K562 (cell line): ENCODE results near the gene TLX2. TPM values are rescaled to one million over a fixed set of nuclear protein-coding genes. Genes with fewer than 3 reads are reported as not detected.

Experiments used
- ATF7 ChIP-seq: fragments of 450-650 bp; IDR thresholded peaks from 2 replicates; pipeline ENCODE4 v1.7.1; 2014; ENCODE audit warnings: mild to moderate bottlenecking, moderate library complexity
- HMGN3 ChIP-seq: IDR thresholded peaks from 2 replicates; pipeline ENCODE4 v1.6.1; 2011; ENCODE audit warnings: borderline replicate concordance, low read depth, mild to moderate bottlenecking, mixed read lengths, low read length; ENCODE audit not compliant: insufficient read length; ENCODE audit errors: extremely low read depth
- HSF4 ChIP-seq: fragments of 250-450 bp; sonication (Bioruptor Pico); IDR thresholded peaks from 2 replicates; pipeline ENCODE4 v2.1.2; 2022; ENCODE audit warnings: mild to moderate bottlenecking, moderate library complexity, borderline replicate concordance
- NR4A1 ChIP-seq, 2 experiments: fragments of 250-450 bp in 1 of 2; fragments of 450-650 bp in 1 of 2; sonication (Bioruptor Pico) in 1 of 2; IDR thresholded peaks; 2 replicates each; pipeline versions ENCODE4 v1.4.0 to v1.6.1; 2016 to 2020; ENCODE audit warnings: mild to moderate bottlenecking in 2 of 2, missing compliant biosample characterization in 1 of 2, missing genetic modification characterization in 1 of 2, moderate library complexity in 1 of 2
- SRSF3 ChIP-seq: fragments of 200-400 bp; formaldehyde crosslinking; IDR thresholded peaks from 2 replicates; pipeline ENCODE4 v1.6.1; 2016; ENCODE audit warnings: mild to moderate bottlenecking, low read length, moderate library complexity; ENCODE audit not compliant: insufficient read depth
- ZNF232 ChIP-seq: sonication (generic); formaldehyde crosslinking; IDR thresholded peaks from 2 replicates; pipeline ENCODE4 v1.8.0; 2022; ENCODE audit warnings: mild to moderate bottlenecking, missing genetic modification reagents
- polyA plus RNA-seq, 8 experiments: library from polyadenylated mRNA; depleted of rRNA in 4 of 8; stranded (reverse) in 5 of 8; unstranded in 3 of 8; fragments of >200 nt; fragmentation: Nextera tagmentation in 2 of 8; fragmentation: Illumina TruSeq in 1 of 8; extraction: Ambion mirVana in 2 of 8; extraction: Trizol in 1 of 8; gene quantifications; 2 replicates each; pipeline versions ENCODE4 v1.2.1 to v1.2.3, GENCODE V29; 2011 to 2014; ENCODE audit warnings: inconsistent platforms in 1 of 8, missing spikeins in 1 of 8
- total RNA-seq, 7 experiments: library from RNA; depleted of rRNA in 6 of 7; stranded (reverse); fragments of >200 nt in 6 of 7; fragmentation: Illumina TruSeq in 2 of 7; extraction: Trizol in 2 of 7; gene quantifications; 2 replicates each; pipeline versions ENCODE4 v1.2.1 to v1.2.3, GENCODE V29; 2011 to 2021; ENCODE audit warnings: low replicate concordance in 1 of 7
- TF ChIP-seq, protein P1 (sequence below), 2 experiments: fragments of 150-350 bp in 1 of 2; IDR thresholded peaks; 2 replicates each; pipeline ENCODE4 v1.6.1; 2012 to 2016; ENCODE audit warnings: low read depth in 2 of 2, low read length in 2 of 2, mild to moderate bottlenecking in 1 of 2, moderate library complexity in 1 of 2
- TF ChIP-seq, protein P2 (sequence below): fragments of 450-650 bp; IDR thresholded peaks from 2 replicates; pipeline ENCODE4 v1.6.1; 2017; ENCODE audit warnings: antibody characterized with exemption, mild to moderate bottlenecking
- TF ChIP-seq, protein P3 (sequence below): fragments of 250-450 bp; sonication (Bioruptor Pico); IDR thresholded peaks from 2 replicates; pipeline ENCODE4 v1.4.0; 2020; ENCODE audit warnings: borderline replicate concordance
- TF ChIP-seq, protein P4 (sequence below): sonication (generic); formaldehyde crosslinking; IDR thresholded peaks from 2 replicates; pipeline ENCODE4 v1.8.0; 2023; ENCODE audit warnings: missing genetic modification reagents, mild to moderate bottlenecking, borderline replicate concordance

Gene TLX2
- total and polyA plus RNA-seq, 9 of the 15 experiments (the other 6 are each of a cell fraction or from before 2014, with no cell fraction given) = not detected

DNA sequence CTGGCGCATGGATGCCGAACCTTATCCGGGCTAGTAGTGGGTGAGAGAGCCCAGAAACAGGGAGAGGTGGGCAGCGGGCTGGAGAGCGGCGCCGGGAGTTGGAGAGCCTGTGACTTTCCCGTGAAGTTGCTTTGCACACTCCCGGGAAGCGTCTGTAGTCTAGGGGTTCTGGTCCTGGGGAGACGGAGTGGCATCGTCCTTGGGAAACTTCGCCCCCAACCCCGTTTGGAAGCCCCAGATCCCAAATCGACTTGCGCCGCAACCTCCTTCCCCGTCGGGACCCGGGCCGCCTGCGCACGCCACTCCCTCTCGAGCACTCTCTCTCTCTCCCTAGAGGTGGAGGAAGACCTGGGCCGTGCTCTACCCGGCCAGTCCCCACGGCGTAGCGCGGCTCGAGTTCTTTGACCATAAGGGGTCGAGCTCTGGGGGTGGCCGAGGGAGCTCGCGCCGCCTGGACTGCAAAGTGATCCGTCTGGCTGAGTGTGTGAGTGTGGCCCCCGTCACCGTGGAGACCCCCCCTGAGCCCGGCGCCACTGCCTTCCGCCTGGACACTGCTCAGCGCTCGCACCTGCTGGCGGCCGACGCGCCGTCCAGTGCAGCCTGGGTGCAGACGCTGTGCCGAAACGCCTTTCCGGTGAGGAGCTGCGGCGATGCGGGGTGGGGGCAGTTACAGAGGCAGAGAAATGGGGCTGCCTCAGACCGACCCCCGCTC, 40.7 kb downstream of the TLX2 start (continued):
- TF ChIP-seq HMGN3 (no peak), SRSF3 (no peak), ZNF232 (CRISPR knock-in tag) (no peak), NR4A1 (CRISPR knock-in tag; IDR thresholded peaks at IDR 0.05) (no peak), NR4A1 (tag; IDR thresholded peaks at IDR 0.05) (no peak), HSF4 (CRISPR knock-in tag) (no peak), ATF7 (no peak)
- TF ChIP-seq, protein P1, sequence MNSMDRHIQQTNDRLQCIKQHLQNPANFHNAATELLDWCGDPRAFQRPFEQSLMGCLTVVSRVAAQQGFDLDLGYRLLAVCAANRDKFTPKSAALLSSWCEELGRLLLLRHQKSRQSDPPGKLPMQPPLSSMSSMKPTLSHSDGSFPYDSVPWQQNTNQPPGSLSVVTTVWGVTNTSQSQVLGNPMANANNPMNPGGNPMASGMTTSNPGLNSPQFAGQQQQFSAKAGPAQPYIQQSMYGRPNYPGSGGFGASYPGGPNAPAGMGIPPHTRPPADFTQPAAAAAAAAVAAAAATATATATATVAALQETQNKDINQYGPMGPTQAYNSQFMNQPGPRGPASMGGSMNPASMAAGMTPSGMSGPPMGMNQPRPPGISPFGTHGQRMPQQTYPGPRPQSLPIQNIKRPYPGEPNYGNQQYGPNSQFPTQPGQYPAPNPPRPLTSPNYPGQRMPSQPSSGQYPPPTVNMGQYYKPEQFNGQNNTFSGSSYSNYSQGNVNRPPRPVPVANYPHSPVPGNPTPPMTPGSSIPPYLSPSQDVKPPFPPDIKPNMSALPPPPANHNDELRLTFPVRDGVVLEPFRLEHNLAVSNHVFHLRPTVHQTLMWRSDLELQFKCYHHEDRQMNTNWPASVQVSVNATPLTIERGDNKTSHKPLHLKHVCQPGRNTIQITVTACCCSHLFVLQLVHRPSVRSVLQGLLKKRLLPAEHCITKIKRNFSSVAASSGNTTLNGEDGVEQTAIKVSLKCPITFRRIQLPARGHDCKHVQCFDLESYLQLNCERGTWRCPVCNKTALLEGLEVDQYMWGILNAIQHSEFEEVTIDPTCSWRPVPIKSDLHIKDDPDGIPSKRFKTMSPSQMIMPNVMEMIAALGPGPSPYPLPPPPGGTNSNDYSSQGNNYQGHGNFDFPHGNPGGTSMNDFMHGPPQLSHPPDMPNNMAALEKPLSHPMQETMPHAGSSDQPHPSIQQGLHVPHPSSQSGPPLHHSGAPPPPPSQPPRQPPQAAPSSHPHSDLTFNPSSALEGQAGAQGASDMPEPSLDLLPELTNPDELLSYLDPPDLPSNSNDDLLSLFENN (IDR thresholded peaks at IDR 0.05; ENCODE audit: low read depth in 2 of 2, low read length in 2 of 2) = no peak
- TF ChIP-seq, protein P2, sequence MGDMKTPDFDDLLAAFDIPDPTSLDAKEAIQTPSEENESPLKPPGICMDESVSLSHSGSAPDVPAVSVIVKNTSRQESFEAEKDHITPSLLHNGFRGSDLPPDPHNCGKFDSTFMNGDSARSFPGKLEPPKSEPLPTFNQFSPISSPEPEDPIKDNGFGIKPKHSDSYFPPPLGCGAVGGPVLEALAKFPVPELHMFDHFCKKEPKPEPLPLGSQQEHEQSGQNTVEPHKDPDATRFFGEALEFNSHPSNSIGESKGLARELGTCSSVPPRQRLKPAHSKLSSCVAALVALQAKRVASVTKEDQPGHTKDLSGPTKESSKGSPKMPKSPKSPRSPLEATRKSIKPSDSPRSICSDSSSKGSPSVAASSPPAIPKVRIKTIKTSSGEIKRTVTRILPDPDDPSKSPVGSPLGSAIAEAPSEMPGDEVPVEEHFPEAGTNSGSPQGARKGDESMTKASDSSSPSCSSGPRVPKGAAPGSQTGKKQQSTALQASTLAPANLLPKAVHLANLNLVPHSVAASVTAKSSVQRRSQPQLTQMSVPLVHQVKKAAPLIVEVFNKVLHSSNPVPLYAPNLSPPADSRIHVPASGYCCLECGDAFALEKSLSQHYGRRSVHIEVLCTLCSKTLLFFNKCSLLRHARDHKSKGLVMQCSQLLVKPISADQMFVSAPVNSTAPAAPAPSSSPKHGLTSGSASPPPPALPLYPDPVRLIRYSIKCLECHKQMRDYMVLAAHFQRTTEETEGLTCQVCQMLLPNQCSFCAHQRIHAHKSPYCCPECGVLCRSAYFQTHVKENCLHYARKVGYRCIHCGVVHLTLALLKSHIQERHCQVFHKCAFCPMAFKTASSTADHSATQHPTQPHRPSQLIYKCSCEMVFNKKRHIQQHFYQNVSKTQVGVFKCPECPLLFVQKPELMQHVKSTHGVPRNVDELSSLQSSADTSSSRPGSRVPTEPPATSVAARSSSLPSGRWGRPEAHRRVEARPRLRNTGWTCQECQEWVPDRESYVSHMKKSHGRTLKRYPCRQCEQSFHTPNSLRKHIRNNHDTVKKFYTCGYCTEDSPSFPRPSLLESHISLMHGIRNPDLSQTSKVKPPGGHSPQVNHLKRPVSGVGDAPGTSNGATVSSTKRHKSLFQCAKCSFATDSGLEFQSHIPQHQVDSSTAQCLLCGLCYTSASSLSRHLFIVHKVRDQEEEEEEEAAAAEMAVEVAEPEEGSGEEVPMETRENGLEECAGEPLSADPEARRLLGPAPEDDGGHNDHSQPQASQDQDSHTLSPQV = no peak
- TF ChIP-seq, protein P3, sequence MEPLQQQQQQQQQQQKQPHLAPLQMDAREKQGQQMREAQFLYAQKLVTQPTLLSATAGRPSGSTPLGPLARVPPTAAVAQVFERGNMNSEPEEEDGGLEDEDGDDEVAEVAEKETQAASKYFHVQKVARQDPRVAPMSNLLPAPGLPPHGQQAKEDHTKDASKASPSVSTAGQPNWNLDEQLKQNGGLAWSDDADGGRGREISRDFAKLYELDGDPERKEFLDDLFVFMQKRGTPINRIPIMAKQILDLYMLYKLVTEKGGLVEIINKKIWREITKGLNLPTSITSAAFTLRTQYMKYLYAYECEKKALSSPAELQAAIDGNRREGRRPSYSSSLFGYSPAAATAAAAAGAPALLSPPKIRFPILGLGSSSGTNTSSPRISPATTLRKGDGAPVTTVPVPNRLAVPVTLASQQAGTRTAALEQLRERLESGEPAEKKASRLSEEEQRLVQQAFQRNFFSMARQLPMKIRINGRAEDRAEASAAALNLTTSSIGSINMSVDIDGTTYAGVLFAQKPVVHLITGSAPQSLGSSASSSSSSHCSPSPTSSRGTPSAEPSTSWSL (CRISPR knock-in tag) = no peak
- TF ChIP-seq, protein P4, sequence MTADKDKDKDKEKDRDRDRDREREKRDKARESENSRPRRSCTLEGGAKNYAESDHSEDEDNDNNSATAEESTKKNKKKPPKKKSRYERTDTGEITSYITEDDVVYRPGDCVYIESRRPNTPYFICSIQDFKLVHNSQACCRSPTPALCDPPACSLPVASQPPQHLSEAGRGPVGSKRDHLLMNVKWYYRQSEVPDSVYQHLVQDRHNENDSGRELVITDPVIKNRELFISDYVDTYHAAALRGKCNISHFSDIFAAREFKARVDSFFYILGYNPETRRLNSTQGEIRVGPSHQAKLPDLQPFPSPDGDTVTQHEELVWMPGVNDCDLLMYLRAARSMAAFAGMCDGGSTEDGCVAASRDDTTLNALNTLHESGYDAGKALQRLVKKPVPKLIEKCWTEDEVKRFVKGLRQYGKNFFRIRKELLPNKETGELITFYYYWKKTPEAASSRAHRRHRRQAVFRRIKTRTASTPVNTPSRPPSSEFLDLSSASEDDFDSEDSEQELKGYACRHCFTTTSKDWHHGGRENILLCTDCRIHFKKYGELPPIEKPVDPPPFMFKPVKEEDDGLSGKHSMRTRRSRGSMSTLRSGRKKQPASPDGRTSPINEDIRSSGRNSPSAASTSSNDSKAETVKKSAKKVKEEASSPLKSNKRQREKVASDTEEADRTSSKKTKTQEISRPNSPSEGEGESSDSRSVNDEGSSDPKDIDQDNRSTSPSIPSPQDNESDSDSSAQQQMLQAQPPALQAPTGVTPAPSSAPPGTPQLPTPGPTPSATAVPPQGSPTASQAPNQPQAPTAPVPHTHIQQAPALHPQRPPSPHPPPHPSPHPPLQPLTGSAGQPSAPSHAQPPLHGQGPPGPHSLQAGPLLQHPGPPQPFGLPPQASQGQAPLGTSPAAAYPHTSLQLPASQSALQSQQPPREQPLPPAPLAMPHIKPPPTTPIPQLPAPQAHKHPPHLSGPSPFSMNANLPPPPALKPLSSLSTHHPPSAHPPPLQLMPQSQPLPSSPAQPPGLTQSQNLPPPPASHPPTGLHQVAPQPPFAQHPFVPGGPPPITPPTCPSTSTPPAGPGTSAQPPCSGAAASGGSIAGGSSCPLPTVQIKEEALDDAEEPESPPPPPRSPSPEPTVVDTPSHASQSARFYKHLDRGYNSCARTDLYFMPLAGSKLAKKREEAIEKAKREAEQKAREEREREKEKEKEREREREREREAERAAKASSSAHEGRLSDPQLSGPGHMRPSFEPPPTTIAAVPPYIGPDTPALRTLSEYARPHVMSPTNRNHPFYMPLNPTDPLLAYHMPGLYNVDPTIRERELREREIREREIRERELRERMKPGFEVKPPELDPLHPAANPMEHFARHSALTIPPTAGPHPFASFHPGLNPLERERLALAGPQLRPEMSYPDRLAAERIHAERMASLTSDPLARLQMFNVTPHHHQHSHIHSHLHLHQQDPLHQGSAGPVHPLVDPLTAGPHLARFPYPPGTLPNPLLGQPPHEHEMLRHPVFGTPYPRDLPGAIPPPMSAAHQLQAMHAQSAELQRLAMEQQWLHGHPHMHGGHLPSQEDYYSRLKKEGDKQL (CRISPR knock-in tag) = 0 out of 2 replicates have a peak, but pooled peaks have one; percentile 1
